Measurements from ENCODE around the gene NOL3. TPM values are rescaled to one million over a fixed set of nuclear protein-coding genes. Genes with fewer than 3 reads are reported as not detected.

Gene NOL3
- total RNA-seq, 1 experiment from 2014 or later: 91.6 TPM

DNA sequence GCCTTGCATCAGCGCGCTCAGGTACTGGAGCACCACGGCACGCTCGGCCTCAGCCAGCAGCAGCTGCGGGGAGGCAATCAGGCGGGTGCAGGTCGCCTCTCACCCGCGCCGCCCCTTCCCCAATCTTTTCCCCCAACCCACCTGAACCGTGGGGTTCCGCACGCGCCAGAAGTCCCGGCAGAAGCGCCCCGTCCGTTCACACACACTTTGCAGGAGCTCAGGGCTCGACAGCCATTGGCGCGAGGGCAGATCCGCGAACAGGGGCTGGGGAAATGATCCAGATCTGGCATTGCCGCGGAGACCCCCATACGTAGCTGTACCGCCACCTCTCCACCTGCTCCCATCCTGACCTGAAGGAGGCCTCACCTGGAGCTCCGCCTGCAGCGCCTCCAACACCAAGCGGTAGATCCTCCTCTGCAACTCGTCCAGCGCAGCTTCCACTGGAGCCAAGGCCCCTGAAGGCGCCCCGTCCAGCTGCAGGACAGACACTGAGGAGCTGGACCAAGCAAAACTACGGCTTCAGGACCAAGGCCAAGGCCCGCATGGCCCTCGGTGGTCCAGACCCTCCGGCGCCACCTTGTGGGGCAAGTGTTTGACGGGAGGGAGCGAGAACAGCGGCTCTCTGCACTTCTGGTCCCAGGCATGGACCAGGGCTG lies 14.8 kb downstream of the NOL3 start:
- H3K79me2 ChIP-seq (ENCODE audit: low read length): peaks cover 26% of the 10 kb centered on the region
- H3K27ac ChIP-seq (ENCODE audit: low read length): no peak overlapping the region
- TSS peak; percentile 26 for BruUV-seq (replicated peaks)
- TF ChIP-seq EZH2 (IDR thresholded peaks at IDR 0.05; ENCODE audit: low read length, unreplicated experiment): no peak
- TF ChIP-seq, protein P1, sequence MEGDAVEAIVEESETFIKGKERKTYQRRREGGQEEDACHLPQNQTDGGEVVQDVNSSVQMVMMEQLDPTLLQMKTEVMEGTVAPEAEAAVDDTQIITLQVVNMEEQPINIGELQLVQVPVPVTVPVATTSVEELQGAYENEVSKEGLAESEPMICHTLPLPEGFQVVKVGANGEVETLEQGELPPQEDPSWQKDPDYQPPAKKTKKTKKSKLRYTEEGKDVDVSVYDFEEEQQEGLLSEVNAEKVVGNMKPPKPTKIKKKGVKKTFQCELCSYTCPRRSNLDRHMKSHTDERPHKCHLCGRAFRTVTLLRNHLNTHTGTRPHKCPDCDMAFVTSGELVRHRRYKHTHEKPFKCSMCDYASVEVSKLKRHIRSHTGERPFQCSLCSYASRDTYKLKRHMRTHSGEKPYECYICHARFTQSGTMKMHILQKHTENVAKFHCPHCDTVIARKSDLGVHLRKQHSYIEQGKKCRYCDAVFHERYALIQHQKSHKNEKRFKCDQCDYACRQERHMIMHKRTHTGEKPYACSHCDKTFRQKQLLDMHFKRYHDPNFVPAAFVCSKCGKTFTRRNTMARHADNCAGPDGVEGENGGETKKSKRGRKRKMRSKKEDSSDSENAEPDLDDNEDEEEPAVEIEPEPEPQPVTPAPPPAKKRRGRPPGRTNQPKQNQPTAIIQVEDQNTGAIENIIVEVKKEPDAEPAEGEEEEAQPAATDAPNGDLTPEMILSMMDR (conservative IDR thresholded peaks at IDR 0.05; ENCODE audit: low read depth, low read length): peak; percentile 78
- no peak for TF ChIP-seq EZH2phosphoT487 (IDR thresholded peaks at IDR 0.05; ENCODE audit: borderline replicate concordance, low read length)
- no peaks in the 10 kb centered on the region for H3K27me3 ChIP-seq (ENCODE audit: low read length)
- intact Hi-C loops (cut with micrococcal nuclease): loop anchor here (1.0 kb wide), 1 partner anchor 231 kb away; no protein-coding TSS in a partner anchor
- H4K20me1 ChIP-seq (ENCODE audit: low read length): no peaks in the 10 kb centered on the region
- no peak overlapping the region for H3K9ac ChIP-seq (ENCODE audit: low read length)
- H3K4me2 ChIP-seq (ENCODE audit: low read length): peak overlapping the region; percentile 89
- no peaks in the 10 kb centered on the region for H3K9me2 ChIP-seq (replicated peaks; ENCODE audit: low read length)
- no peaks in the 10 kb centered on the region for H3K36me3 ChIP-seq (ENCODE audit: low read depth, low read length)
- POLR2A ChIA-PET (ENCODE audit: unreplicated experiment): interaction anchor here (1.0 kb wide), 1 partner anchor 41 kb away, joined by 3 read pairs; no protein-coding TSS in a partner anchor
- no peaks in the 10 kb centered on the region for H3K9me3 ChIP-seq (ENCODE audit: low read length)
- peaks cover 39% of the 10 kb centered on the region for H3K4me1 ChIP-seq (ENCODE audit: insufficient read depth, low read length)
- no peaks in the 10 kb centered on the region for H3F3A ChIP-seq (ENCODE audit: low read length, unreplicated experiment)
- CTCF ChIA-PET: interaction anchor here (0.6 to 1.5 kb wide), 6 partner anchors 11 to 167 kb away, joined by 3 to 8 read pairs (median 4); partner anchors contain the start of genes FBXL8 and TRADD
- H3K4me3 ChIP-seq (ENCODE audit: low read length): peak overlapping the region; percentile 79
- DNase-seq (peak; percentile 85), ATAC-seq (peak; percentile 24)
- no peak overlapping the region for H2AFZ ChIP-seq (ENCODE audit: low read length)

DNA sequence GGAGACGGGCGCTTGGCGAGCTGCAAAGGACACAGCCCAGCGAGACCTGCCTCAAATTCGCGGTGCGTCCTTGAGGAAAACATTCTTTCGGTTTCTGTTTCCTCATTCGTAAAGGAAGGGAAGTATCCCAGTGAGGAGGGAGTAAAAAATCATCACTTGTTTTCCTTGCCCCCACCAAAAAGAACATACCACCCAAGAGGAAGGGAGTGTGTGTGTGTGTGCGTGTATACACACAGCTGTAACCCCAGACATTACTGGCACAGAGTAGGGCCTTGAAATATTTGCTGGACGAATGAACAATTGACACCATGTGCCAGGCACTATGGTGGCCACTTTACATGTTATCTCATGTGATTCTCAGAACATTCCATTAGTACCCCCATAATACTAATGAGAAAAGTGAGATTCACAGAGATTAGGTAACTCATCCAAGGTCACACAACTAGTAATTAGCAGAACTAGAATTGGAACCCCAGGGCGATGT lies 15.4 kb downstream of the NOL3 start:
- Histone ChIP-seq H3K4me1 (ENCODE audit: insufficient read depth, low read length) (peaks cover 39% of the 10 kb centered on the region), H4K20me1 (ENCODE audit: low read length) (no peaks in the 10 kb centered on the region), H3K4me3 (ENCODE audit: low read length) (peak overlapping the region; percentile 79; the same call in 1 of the 2 replicates), H3K27me3 (ENCODE audit: low read length) (no peaks in the 10 kb centered on the region), H3K9ac (ENCODE audit: low read length) (no peak overlapping the region), H3K9me2 (replicated peaks; ENCODE audit: low read length) (no peaks in the 10 kb centered on the region), H3F3A (ENCODE audit: low read length, unreplicated experiment) (no peaks in the 10 kb centered on the region), H3K79me2 (ENCODE audit: low read length) (peaks cover 23% of the 10 kb centered on the region), H3K36me3 (ENCODE audit: low read depth, low read length) (no peaks in the 10 kb centered on the region), H3K4me2 (ENCODE audit: low read length) (peak overlapping the region; percentile 89), H3K27ac (ENCODE audit: low read length) (no peak overlapping the region), H2AFZ (ENCODE audit: low read length) (no peak overlapping the region), H3K9me3 (ENCODE audit: low read length) (no peaks in the 10 kb centered on the region)
- ATAC-seq: no peak
- DNase-seq: no peak
- BruUV-seq (replicated peaks): no TSS peak
- TF ChIP-seq, protein P1 (conservative IDR thresholded peaks at IDR 0.05; ENCODE audit: low read depth, low read length): no peak
- TF ChIP-seq EZH2phosphoT487 (IDR thresholded peaks at IDR 0.05; ENCODE audit: borderline replicate concordance, low read length) (no peak), EZH2 (IDR thresholded peaks at IDR 0.05; ENCODE audit: low read length, unreplicated experiment) (no peak)
- POLR2A ChIA-PET (ENCODE audit: unreplicated experiment): no interaction called here
- intact Hi-C loops (cut with micrococcal nuclease): loop anchor here (1.0 kb wide), 1 partner anchor 231 kb away; no protein-coding TSS in a partner anchor
- CTCF ChIA-PET: interaction anchor here (0.7 to 1.5 kb wide), 4 partner anchors 26 to 168 kb away, joined by 3 to 5 read pairs (median 4); partner anchors contain the start of genes FBXL8 and TRADD

DNA sequence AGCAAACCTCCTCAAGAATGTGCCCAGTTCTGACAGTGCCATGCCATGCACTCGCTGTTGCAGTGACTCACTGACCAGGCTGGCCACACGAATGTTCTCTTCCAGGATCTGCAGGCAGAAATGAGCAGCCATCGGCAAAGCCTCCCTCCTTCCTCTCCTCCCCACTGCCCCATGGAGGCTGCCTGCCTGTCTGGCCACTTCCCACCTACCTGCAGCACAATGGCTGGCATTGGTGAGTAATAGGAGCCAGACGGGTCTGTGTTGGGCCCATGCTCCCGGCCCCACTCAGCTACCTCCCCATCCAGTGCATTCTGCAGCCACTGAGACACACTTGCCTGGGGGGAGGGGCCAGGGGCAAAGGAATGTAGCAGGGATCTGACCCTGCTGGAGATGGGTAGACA lies 16.2 kb downstream of the NOL3 start:
- Histone ChIP-seq H3K4me2 (ENCODE audit: low read length) (peak overlapping the region; percentile 34), H3K27ac (ENCODE audit: low read length) (no peak overlapping the region), H4K20me1 (ENCODE audit: low read length) (no peaks in the 10 kb centered on the region), H3K9me2 (replicated peaks; ENCODE audit: low read length) (no peaks in the 10 kb centered on the region), H3K36me3 (ENCODE audit: low read depth, low read length) (no peaks in the 10 kb centered on the region), H3K27me3 (ENCODE audit: low read length) (no peaks in the 10 kb centered on the region), H2AFZ (ENCODE audit: low read length) (no peak overlapping the region), H3F3A (ENCODE audit: low read length, unreplicated experiment) (no peaks in the 10 kb centered on the region), H3K9me3 (ENCODE audit: low read length) (no peaks in the 10 kb centered on the region), H3K9ac (ENCODE audit: low read length) (no peak overlapping the region), H3K4me1 (ENCODE audit: insufficient read depth, low read length) (peaks cover 34% of the 10 kb centered on the region), H3K4me3 (ENCODE audit: low read length) (no peak overlapping the region), H3K79me2 (ENCODE audit: low read length) (peaks cover 17% of the 10 kb centered on the region)
- no TSS peak for BruUV-seq (replicated peaks)
- peak; percentile 49 for DNase-seq
- no peak for ATAC-seq
- intact Hi-C loops (cut with micrococcal nuclease): no loop called here
- ChIA-PET POLR2A (ENCODE audit: unreplicated experiment) (no interaction called here), CTCF (no interaction called here)
- TF ChIP-seq EZH2phosphoT487 (IDR thresholded peaks at IDR 0.05; ENCODE audit: borderline replicate concordance, low read length) (no peak), EZH2 (IDR thresholded peaks at IDR 0.05; ENCODE audit: low read length, unreplicated experiment) (no peak)
- TF ChIP-seq, protein P1 (conservative IDR thresholded peaks at IDR 0.05; ENCODE audit: low read depth, low read length): no peak

Data from PC-3 (cell line).